ENCODE data around the gene FHOD3.

The FHOD3 gene

DNA sequence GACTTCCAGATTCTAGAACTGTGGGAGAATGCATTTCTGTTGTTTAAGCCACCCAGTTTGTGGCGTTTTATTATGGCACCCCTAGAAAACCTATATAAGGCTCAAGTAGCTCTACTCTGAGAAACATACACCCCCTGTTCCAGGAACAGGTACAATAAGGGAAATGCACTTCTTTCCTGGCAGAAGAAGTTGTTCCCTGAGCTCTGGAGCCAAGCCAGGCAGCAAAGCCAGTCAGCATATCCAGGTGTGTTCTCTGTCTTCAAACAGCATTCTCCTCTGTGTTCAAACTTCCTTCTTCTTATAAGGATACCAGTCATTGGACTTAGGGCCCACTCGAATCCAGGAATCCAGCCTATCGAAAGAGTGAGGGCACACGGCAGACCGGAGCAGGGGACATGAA lies 434.8 kb downstream of the FHOD3 start:
- Mint-ChIP-seq H3K36me3 (peaks cover 2% of the 10 kb centered on the region), H3K9me3 (peaks cover 6% of the 10 kb centered on the region), H3K4me3 (no peak overlapping the region), H3K27ac (no peak overlapping the region), H3K4me1 (peaks cover 3% of the 10 kb centered on the region), H3K27me3 (peaks cover 4% of the 10 kb centered on the region)
- DNase-seq (ENCODE audit: low spot score in 2 of 2), result no peak
- ATAC-seq (ENCODE audit: low read depth), result no peak

GRCh38 chr18:36733150-36733549 lies 435.6 kb downstream of the FHOD3 start:
- Mint-ChIP-seq H3K27me3 (peaks cover 2% of the 10 kb centered on the region), H3K36me3 (peaks cover 2% of the 10 kb centered on the region), H3K4me1 (peaks cover 3% of the 10 kb centered on the region), H3K9me3 (peaks cover 6% of the 10 kb centered on the region), H3K4me3 (no peak overlapping the region), H3K27ac (no peak overlapping the region)
- ATAC-seq (ENCODE audit: low read depth), result no peak
- DNase-seq (ENCODE audit: low spot score in 2 of 2), result no peak

DNA sequence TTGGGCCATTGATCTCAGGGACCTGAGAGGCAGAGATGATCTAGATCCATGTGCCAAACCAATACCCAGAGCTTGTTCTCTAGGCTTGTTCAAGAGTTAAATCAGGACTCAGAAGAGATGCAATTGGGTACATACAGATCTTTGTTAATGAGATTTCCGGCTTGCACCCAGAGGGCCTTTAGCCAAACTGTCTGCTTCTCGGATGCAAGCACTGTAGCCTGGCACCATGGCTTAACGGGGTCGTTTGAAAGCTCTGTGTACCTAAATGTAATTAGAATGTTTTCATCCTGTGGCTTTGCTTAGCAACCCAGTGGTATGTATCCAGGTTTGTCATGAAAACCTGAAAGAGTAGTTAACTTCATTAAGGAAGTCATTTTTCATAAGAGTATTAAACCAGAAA lies 437.1 kb downstream of the FHOD3 start:
- Mint-ChIP-seq H3K36me3 (peaks cover 2% of the 10 kb centered on the region), H3K4me3 (no peak overlapping the region), H3K4me1 (peaks cover 3% of the 10 kb centered on the region), H3K27ac (no peak overlapping the region), H3K27me3 (peaks cover 2% of the 10 kb centered on the region), H3K9me3 (peaks cover 6% of the 10 kb centered on the region)
- ATAC-seq (ENCODE audit: low read depth) (no peak), DNase-seq (ENCODE audit: low spot score in 2 of 2) (no peak)

GRCh38 chr18:36735130-36735529 lies 437.6 kb downstream of the FHOD3 start:
- H3K27ac Mint-ChIP-seq, result no peak overlapping the region
- H3K36me3 Mint-ChIP-seq, result peaks cover 2% of the 10 kb centered on the region
- peaks cover 3% of the 10 kb centered on the region for H3K4me1 Mint-ChIP-seq
- no peaks in the 10 kb centered on the region for H3K27me3 Mint-ChIP-seq
- peak; percentile 77 for ATAC-seq (ENCODE audit: low read depth)
- peaks cover 6% of the 10 kb centered on the region for H3K9me3 Mint-ChIP-seq
- H3K4me3 Mint-ChIP-seq, result no peak overlapping the region
- no peak for DNase-seq (ENCODE audit: low spot score in 2 of 2)

- Mint-ChIP-seq H3K27ac (no peak overlapping the region), H3K4me1 (peaks cover 3% of the 10 kb centered on the region), H3K4me3 (no peak overlapping the region), H3K9me3 (peaks cover 6% of the 10 kb centered on the region), H3K36me3 (peaks cover 2% of the 10 kb centered on the region), H3K27me3 (peaks cover 3% of the 10 kb centered on the region)
- DNase-seq (ENCODE audit: low spot score in 2 of 2) (no peak), ATAC-seq (ENCODE audit: low read depth) (no peak)
These were observed 438.6 kb downstream of the FHOD3 start for GRCh38 chr18:36736094-36736493.

DNA sequence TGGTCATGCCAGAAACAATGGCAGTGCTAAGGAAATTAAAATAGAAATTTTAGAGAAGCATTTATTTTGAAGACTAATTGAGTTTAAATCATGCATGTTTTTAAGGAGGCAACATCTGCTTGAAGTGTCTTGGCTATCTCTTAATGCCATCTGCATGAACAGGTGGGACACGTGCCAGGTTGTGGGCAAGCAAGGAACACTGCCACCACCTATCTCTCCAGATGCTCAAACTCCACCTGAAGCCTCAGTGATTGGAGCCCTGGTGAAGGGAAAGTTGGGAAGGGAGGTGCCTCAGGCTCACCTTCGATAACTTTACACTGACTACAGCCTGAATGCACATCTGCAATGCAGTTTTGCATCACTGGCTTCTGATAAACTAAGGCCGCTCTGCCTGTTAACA lies 439.8 kb downstream of the FHOD3 start:
- Mint-ChIP-seq H3K4me1 (peaks cover 3% of the 10 kb centered on the region), H3K9me3 (peaks cover 6% of the 10 kb centered on the region), H3K4me3 (no peak overlapping the region), H3K27me3 (peaks cover 9% of the 10 kb centered on the region), H3K36me3 (peaks cover 2% of the 10 kb centered on the region), H3K27ac (no peak overlapping the region)
- DNase-seq (ENCODE audit: low spot score in 2 of 2), result no peak
- no peak for ATAC-seq (ENCODE audit: low read depth)

- Mint-ChIP-seq H3K4me3 (no peak overlapping the region), H3K9me3 (no peaks in the 10 kb centered on the region), H3K27ac (no peak overlapping the region), H3K36me3 (no peaks in the 10 kb centered on the region), H3K27me3 (peaks cover 9% of the 10 kb centered on the region), H3K4me1 (no peaks in the 10 kb centered on the region)
- no peak for DNase-seq (ENCODE audit: low spot score in 2 of 2)
- ATAC-seq (ENCODE audit: low read depth), result no peak
These were observed 446.9 kb downstream of the FHOD3 start for GRCh38 chr18:36744261-36744876.

DNA sequence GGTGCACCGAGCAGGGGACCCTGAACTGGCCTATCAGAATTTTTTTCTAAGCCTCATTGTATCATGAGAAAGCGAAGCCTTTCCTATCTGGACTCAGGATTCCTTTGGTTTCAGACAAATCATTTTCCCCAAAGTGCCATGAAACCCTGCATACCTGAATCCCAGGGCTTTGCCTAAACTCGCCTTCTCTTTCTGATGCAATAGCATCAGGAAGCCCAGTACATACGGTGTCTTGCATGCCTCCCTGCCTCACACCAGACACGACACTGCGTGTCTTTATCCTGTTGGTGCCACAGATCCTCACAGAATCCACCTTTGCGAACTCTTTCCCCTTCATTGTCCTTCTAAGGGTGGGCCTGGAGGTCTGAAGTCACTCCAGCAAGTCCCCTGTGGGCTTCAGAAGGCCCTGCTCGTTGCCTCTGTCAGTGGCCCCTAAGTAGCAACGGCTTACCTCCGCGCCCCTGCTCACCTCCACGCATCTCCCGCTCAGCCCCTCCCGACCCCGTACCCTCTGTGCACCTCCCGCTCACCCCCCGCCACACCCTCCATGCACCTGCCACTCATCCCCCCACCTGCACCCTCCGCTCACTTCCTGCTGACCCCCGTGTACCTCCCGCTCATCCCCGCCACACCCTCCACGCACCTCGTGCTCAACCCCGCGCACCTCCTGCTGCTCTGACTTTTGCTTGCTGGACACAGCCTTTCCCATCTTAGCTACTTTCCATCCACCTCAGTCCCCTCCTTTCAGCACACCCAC lies 447.9 kb downstream of the FHOD3 start:
- Mint-ChIP-seq H3K4me3 (no peak overlapping the region), H3K36me3 (no peaks in the 10 kb centered on the region), H3K27me3 (peaks cover 7% of the 10 kb centered on the region), H3K4me1 (no peaks in the 10 kb centered on the region), H3K9me3 (no peaks in the 10 kb centered on the region), H3K27ac (no peak overlapping the region)
- DNase-seq (ENCODE audit: low spot score in 2 of 2), result no peak
- ATAC-seq (ENCODE audit: low read depth), result no peak

DNA sequence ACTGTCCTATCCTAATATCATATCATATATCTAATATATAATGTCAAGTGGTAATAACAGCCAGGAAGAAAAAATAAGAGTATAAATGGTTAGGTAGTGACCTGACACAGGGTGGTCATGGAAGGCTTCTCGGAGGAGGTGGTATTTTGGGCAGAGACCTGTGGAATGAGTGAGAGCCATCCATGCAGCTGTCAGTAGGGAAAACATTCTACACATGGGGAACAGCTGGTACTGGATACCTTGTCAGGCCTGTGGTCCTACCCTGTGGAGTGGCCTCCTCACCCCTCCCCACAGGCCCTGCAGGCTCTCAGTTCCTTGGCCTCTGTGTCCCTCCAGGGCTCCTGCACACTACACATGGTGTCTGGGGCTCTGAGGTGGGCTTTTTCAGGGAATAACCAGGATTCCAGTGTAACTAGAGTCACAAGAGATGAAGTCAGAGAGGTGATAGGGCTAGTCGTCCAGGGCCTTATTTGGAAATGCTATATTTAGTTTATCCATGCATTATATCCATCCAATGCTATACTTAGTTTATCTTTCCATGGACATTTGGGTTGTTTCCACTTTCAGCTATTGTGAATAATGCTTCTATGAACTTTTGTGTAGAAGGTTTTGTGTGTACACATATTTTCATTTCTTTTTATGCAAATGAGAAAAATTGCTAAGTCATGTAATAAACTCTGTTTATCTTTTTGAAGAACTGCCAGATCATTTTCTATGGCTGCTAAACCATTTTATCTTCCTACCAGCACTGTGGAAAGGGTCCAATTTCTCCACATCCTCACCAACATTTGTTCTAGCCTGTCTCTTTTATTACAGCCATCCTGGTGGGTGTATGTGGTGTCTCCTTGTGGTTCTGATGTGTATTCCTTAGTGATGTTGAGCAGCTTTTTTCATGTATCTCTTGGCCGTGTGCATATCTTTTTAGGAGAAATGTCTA lies 455.7 kb downstream of the FHOD3 start:
- no peaks in the 10 kb centered on the region for H3K36me3 Mint-ChIP-seq
- no peaks in the 10 kb centered on the region for H3K4me1 Mint-ChIP-seq
- no peak overlapping the region for H3K27ac Mint-ChIP-seq
- H3K9me3 Mint-ChIP-seq, result no peaks in the 10 kb centered on the region
- H3K4me3 Mint-ChIP-seq, result no peak overlapping the region
- DNase-seq (ENCODE audit: low spot score in 2 of 2) (no peak), ATAC-seq (ENCODE audit: low read depth) (no peak)
- peaks cover 9% of the 10 kb centered on the region for H3K27me3 Mint-ChIP-seq

- Mint-ChIP-seq H3K27me3 (peaks cover 6% of the 10 kb centered on the region), H3K36me3 (no peaks in the 10 kb centered on the region), H3K9me3 (no peaks in the 10 kb centered on the region), H3K27ac (no peak overlapping the region), H3K4me1 (no peaks in the 10 kb centered on the region), H3K4me3 (no peak overlapping the region)
- DNase-seq (ENCODE audit: low spot score in 2 of 2) (no peak), ATAC-seq (ENCODE audit: low read depth) (no peak)
These were observed 458.7 kb downstream of the FHOD3 start for GRCh38 chr18:36756242-36756641.

DNA sequence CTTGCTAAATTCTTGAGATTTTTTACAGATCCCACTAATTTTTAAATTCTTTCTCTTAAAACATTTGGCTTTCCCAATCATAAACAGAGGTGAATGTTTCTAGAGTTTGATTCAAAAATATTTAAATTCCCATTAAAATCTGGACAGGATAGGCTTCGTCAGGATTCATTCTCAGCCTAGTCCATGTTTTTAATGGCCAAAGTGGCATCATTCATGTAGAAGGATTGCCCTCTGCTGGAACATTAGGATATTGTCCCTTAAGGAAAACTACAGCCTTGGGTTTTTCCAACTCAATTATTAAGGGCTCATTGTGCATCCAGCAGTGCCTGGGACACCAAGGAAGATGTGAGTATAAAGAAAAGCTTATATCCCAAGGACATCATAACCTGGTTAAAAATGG lies 459.6 kb downstream of the FHOD3 start:
- no peaks in the 10 kb centered on the region for H3K4me1 Mint-ChIP-seq
- DNase-seq (ENCODE audit: low spot score in 2 of 2) (no peak), ATAC-seq (ENCODE audit: low read depth) (no peak)
- no peak overlapping the region for H3K4me3 Mint-ChIP-seq
- peaks cover 10% of the 10 kb centered on the region for H3K27me3 Mint-ChIP-seq
- no peak overlapping the region for H3K27ac Mint-ChIP-seq
- H3K36me3 Mint-ChIP-seq, result no peaks in the 10 kb centered on the region
- no peaks in the 10 kb centered on the region for H3K9me3 Mint-ChIP-seq

- Mint-ChIP-seq H3K9me3 (no peaks in the 10 kb centered on the region), H3K36me3 (no peaks in the 10 kb centered on the region), H3K4me1 (no peaks in the 10 kb centered on the region), H3K4me3 (no peak overlapping the region), H3K27me3 (peaks cover 9% of the 10 kb centered on the region), H3K27ac (no peak overlapping the region)
- ATAC-seq (ENCODE audit: low read depth) (no peak), DNase-seq (ENCODE audit: low spot score in 2 of 2) (no peak)
These were observed 460.5 kb downstream of the FHOD3 start for GRCh38 chr18:36757991-36758390.

- Mint-ChIP-seq H3K27ac (no peak overlapping the region), H3K27me3 (peaks cover 9% of the 10 kb centered on the region), H3K9me3 (no peaks in the 10 kb centered on the region), H3K4me1 (no peaks in the 10 kb centered on the region), H3K36me3 (no peaks in the 10 kb centered on the region), H3K4me3 (no peak overlapping the region)
- ATAC-seq (ENCODE audit: low read depth) (no peak), DNase-seq (ENCODE audit: low spot score in 2 of 2) (no peak)
These were observed 461.1 kb downstream of the FHOD3 start for GRCh38 chr18:36758623-36759022.

- ATAC-seq (ENCODE audit: low read depth) (no peak), DNase-seq (ENCODE audit: low spot score in 2 of 2) (no peak)
- peaks cover 9% of the 10 kb centered on the region for H3K27me3 Mint-ChIP-seq
- H3K4me1 Mint-ChIP-seq, result no peaks in the 10 kb centered on the region
- H3K9me3 Mint-ChIP-seq, result no peaks in the 10 kb centered on the region
- no peaks in the 10 kb centered on the region for H3K36me3 Mint-ChIP-seq
- H3K4me3 Mint-ChIP-seq, result no peak overlapping the region
- no peak overlapping the region for H3K27ac Mint-ChIP-seq
These were observed 461.8 kb downstream of the FHOD3 start for GRCh38 chr18:36759167-36759776.
